Measurements from ENCODE around the gene LILRA5.

DNA sequence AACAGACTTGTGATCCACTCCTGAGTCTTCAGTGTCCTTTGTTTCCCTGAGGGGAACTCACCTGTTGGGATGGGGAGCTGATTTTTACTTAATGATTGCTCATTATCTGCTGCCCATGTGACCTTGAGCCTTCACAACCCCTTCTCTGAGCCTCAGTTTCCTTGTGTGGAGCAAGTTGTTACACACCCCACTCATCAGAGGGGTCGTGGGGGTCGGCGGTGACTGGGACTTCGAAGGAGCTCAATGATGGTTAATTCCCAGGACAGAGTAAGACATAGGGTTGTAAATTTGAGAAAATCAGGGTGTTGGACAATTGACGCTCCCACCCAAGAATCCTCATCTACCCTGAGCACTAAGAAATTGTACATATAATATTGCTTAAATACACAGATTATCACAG, 13.5 kb downstream of the LILRA5 start:
- TF ChIP-seq, protein P1, sequence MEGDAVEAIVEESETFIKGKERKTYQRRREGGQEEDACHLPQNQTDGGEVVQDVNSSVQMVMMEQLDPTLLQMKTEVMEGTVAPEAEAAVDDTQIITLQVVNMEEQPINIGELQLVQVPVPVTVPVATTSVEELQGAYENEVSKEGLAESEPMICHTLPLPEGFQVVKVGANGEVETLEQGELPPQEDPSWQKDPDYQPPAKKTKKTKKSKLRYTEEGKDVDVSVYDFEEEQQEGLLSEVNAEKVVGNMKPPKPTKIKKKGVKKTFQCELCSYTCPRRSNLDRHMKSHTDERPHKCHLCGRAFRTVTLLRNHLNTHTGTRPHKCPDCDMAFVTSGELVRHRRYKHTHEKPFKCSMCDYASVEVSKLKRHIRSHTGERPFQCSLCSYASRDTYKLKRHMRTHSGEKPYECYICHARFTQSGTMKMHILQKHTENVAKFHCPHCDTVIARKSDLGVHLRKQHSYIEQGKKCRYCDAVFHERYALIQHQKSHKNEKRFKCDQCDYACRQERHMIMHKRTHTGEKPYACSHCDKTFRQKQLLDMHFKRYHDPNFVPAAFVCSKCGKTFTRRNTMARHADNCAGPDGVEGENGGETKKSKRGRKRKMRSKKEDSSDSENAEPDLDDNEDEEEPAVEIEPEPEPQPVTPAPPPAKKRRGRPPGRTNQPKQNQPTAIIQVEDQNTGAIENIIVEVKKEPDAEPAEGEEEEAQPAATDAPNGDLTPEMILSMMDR (IDR thresholded peaks at IDR 0.05; ENCODE audit: poor library complexity, severe bottlenecking): no peak
- TF ChIP-seq MXI1 (conservative IDR thresholded peaks at IDR 0.05; ENCODE audit: poor library complexity, severe bottlenecking): no peak
